PFSK-1 (cell line): Measurements from ENCODE around the gene AP1B1.

Experiments
- FOXP2 ChIP-seq: optimal IDR thresholded peaks from 2 replicates; pipeline ENCODE3; 2011; ENCODE audit warnings: borderline replicate concordance, control low read depth, inconsistent platforms; ENCODE audit not compliant: insufficient read depth; ENCODE audit errors: extremely low read length, extremely low read depth
- POLR2AphosphoS5 ChIP-seq: IDR thresholded peaks from 2 replicates; pipeline ENCODE4 v1.6.1; 2012; ENCODE audit warnings: low read depth, mild to moderate bottlenecking, control low read depth, low read length, moderate library complexity
- SIN3A ChIP-seq: IDR thresholded peaks from 2 replicates; pipeline ENCODE4 v1.6.1; 2012; ENCODE audit warnings: mild to moderate bottlenecking, low read length, moderate library complexity, borderline replicate concordance; ENCODE audit not compliant: insufficient read depth
- TAF1 ChIP-seq: IDR thresholded peaks from 2 replicates; pipeline ENCODE4 v1.6.1; 2012; ENCODE audit warnings: low read length, control low read depth, borderline replicate concordance; ENCODE audit not compliant: insufficient read depth
- TF ChIP-seq, protein P1 (sequence below), 2 experiments: IDR thresholded peaks; 2 replicates each; pipeline versions ENCODE4 v1.6.1 to v1.8.0; 2011 to 2012; ENCODE audit warnings: low read depth in 2 of 2, low read length in 2 of 2, control low read depth in 1 of 2, inconsistent platforms in 1 of 2, mild to moderate bottlenecking in 1 of 2, moderate library complexity in 1 of 2; ENCODE audit not compliant: insufficient read depth in 1 of 2

Gene AP1B1

GRCh38 chr22:29329581-29329980, 58.8 kb downstream of the AP1B1 start:
- TF ChIP-seq TAF1: no peak
- no peak for TF ChIP-seq SIN3A
- TF ChIP-seq, protein P1, sequence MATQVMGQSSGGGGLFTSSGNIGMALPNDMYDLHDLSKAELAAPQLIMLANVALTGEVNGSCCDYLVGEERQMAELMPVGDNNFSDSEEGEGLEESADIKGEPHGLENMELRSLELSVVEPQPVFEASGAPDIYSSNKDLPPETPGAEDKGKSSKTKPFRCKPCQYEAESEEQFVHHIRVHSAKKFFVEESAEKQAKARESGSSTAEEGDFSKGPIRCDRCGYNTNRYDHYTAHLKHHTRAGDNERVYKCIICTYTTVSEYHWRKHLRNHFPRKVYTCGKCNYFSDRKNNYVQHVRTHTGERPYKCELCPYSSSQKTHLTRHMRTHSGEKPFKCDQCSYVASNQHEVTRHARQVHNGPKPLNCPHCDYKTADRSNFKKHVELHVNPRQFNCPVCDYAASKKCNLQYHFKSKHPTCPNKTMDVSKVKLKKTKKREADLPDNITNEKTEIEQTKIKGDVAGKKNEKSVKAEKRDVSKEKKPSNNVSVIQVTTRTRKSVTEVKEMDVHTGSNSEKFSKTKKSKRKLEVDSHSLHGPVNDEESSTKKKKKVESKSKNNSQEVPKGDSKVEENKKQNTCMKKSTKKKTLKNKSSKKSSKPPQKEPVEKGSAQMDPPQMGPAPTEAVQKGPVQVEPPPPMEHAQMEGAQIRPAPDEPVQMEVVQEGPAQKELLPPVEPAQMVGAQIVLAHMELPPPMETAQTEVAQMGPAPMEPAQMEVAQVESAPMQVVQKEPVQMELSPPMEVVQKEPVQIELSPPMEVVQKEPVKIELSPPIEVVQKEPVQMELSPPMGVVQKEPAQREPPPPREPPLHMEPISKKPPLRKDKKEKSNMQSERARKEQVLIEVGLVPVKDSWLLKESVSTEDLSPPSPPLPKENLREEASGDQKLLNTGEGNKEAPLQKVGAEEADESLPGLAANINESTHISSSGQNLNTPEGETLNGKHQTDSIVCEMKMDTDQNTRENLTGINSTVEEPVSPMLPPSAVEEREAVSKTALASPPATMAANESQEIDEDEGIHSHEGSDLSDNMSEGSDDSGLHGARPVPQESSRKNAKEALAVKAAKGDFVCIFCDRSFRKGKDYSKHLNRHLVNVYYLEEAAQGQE (IDR thresholded peaks at IDR 0.05; ENCODE audit: insufficient read depth in 1 of 2, low read depth in 2 of 2, low read length in 2 of 2): no peak
- no peak for TF ChIP-seq POLR2AphosphoS5
- no peak for TF ChIP-seq FOXP2

GRCh38 chr22:29328566-29329500, 59.5 kb downstream of the AP1B1 start:
- TF ChIP-seq, protein P1 (IDR thresholded peaks at IDR 0.05; ENCODE audit: insufficient read depth in 1 of 2, low read depth in 2 of 2, low read length in 2 of 2): no peak
- TF ChIP-seq FOXP2 (no peak), POLR2AphosphoS5 (no peak), TAF1 (no peak), SIN3A (no peak)

GRCh38 chr22:29328055-29328454, 60.3 kb downstream of the AP1B1 start:
- no peak for TF ChIP-seq SIN3A
- no peak for TF ChIP-seq TAF1
- TF ChIP-seq POLR2AphosphoS5: no peak
- TF ChIP-seq, protein P1 (IDR thresholded peaks at IDR 0.05; ENCODE audit: insufficient read depth in 1 of 2, low read depth in 2 of 2, low read length in 2 of 2): no peak
- TF ChIP-seq FOXP2: no peak

DNA sequence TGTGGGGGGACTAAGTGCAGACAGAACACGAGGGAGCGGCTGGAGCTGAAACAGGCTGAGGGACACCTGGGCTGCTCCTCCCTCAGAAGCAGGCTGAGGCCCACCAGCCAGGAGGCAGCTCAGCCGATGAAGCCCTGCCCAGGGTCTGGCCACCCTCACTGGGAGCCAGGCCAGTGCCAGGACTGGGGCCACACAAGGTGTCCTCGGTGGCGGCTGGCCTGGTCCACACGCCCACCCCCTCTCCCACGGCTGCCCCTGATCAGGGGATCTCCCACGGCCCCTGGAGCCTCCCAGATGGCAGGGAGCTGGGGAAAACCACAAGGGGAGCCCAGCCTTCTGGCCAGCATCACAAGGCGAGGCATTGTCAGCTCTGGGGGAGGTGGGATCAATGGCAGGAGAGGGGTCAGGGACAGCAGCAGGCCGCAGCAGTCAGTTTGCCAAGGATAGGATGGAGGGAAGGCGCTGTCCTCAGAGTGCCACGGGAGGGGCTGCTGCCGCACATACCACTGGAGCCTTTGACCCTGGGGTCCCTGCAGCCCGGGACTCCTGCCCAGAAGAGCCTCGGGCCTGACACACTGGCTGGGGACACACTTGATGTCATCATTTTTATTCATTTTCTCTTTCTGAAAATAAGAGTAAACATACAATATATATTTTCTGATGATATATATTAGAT, 61.1 kb downstream of the AP1B1 start:
- TF ChIP-seq FOXP2 (no peak), TAF1 (no peak), SIN3A (no peak), POLR2AphosphoS5 (no peak)
- TF ChIP-seq, protein P1 (IDR thresholded peaks at IDR 0.05; ENCODE audit: insufficient read depth in 1 of 2, low read depth in 2 of 2, low read length in 2 of 2): no peak
